HG02588 (cell line): Measurements from ENCODE around the gene AGRN.
"Not testable (repeated sequence)": the region's sequence is repeated elsewhere in the genome, so short reads cannot be mapped to it uniquely, and the experiment has no call there.

Experiments
- ATAC-seq: cut with Tn5 transposase; IDR thresholded peaks from one replicate; pipeline ENCODE4 v1.9.1; 2021; ENCODE audit warnings: mild to moderate bottlenecking, moderate library complexity; ENCODE audit not compliant: unreplicated experiment

AGRN gene

GRCh38 chr1:1049318-1050165 lies 29.6 kb downstream of the AGRN start:
- no peak for ATAC-seq

- no peak for ATAC-seq
These were observed 30.7 kb downstream of the AGRN start for GRCh38 chr1:1050577-1051052.

- no peak for ATAC-seq
These were observed 31.3 kb downstream of the AGRN start for GRCh38 chr1:1051127-1051810.

GRCh38 chr1:1052003-1052840 lies 32.3 kb downstream of the AGRN start:
- ATAC-seq: no peak

- no peak for ATAC-seq
These were observed 33.1 kb downstream of the AGRN start for GRCh38 chr1:1053022-1053421.

- ATAC-seq: no peak
These were observed 33.8 kb downstream of the AGRN start for GRCh38 chr1:1053682-1054081.

GRCh38 chr1:1054099-1054700 lies 34.3 kb downstream of the AGRN start:
- ATAC-seq: no peak

GRCh38 chr1:1054971-1055370 lies 35.1 kb downstream of the AGRN start:
- ATAC-seq: no peak

GRCh38 chr1:1055841-1056736 lies 36.2 kb downstream of the AGRN start:
- no peak for ATAC-seq

GRCh38 chr1:1057769-1058087 lies 37.8 kb downstream of the AGRN start:
- not testable (repeated sequence) for ATAC-seq

GRCh38 chr1:1058088-1058905 lies 38.4 kb downstream of the AGRN start:
- no peak for ATAC-seq

- peak; percentile 23 for ATAC-seq
These were observed 39.1 kb downstream of the AGRN start for GRCh38 chr1:1058921-1059493.

- peak; percentile 60 for ATAC-seq
These were observed 39.8 kb downstream of the AGRN start for GRCh38 chr1:1059494-1060280.

- ATAC-seq: no peak
These were observed 40.5 kb downstream of the AGRN start for GRCh38 chr1:1060281-1061000.

GRCh38 chr1:1061682-1062345 lies 41.9 kb downstream of the AGRN start:
- no peak for ATAC-seq

GRCh38 chr1:1062348-1063163 lies 42.6 kb downstream of the AGRN start:
- ATAC-seq: no peak
